Endodermal cell (in vitro differentiated cells): Measurements from ENCODE around the gene EFCAB7. TPM values are rescaled to one million over a fixed set of nuclear protein-coding genes. Genes with fewer than 3 reads are reported as not detected.

Experiments
- DNase-seq: peaks from one replicate; pipeline ENCODE4 v3.0.0-alpha.2; 2017
- H3K27ac ChIP-seq: 2 replicates; pipeline ENCODE4 v1.5.1; 2013; ENCODE audit warnings: mild to moderate bottlenecking, low read depth, low read length, moderate library complexity
- H3K27me3 ChIP-seq: 2 replicates; pipeline ENCODE4 v1.6.1; 2013; ENCODE audit warnings: mild to moderate bottlenecking, low read length, moderate library complexity; ENCODE audit not compliant: insufficient read depth, control insufficient read depth, poor library complexity, severe bottlenecking
- H3K36me3 ChIP-seq: 2 replicates; pipeline ENCODE4 v1.7.0; 2013; ENCODE audit warnings: mild to moderate bottlenecking, low read length, moderate library complexity; ENCODE audit not compliant: control insufficient read depth, insufficient read depth
- H3K4me1 ChIP-seq: one replicate; pipeline ENCODE4 v1.7.0; 2013; ENCODE audit warnings: low read length; ENCODE audit not compliant: control insufficient read depth, insufficient read depth
- H3K4me3 ChIP-seq: 2 replicates; pipeline ENCODE4 v1.5.1; 2013; ENCODE audit warnings: mild to moderate bottlenecking, low read length, moderate library complexity
- H3K9ac ChIP-seq: 2 replicates; pipeline ENCODE4 v1.6.1; 2013; ENCODE audit warnings: mild to moderate bottlenecking, low read length, moderate library complexity; ENCODE audit not compliant: poor library complexity, severe bottlenecking; ENCODE audit errors: extremely low read depth
- H3K9me3 ChIP-seq: 2 replicates; pipeline ENCODE4 v1.6.1; 2013; ENCODE audit warnings: mild to moderate bottlenecking, low read length, moderate library complexity; ENCODE audit not compliant: control insufficient read depth
- H3K27ac Mint-ChIP-seq: 2 replicates; pipeline ENCODE4 v1.8.0; 2020; ENCODE audit warnings: mixed read lengths
- H3K27me3 Mint-ChIP-seq: 2 replicates; pipeline ENCODE4 v1.8.0; 2021; ENCODE audit warnings: mild to moderate bottlenecking, mixed read lengths; ENCODE audit not compliant: insufficient read depth
- H3K36me3 Mint-ChIP-seq: 2 replicates; pipeline ENCODE4 v1.8.0; 2020; ENCODE audit warnings: low read depth, mixed read lengths
- H3K4me1 Mint-ChIP-seq: 2 replicates; pipeline ENCODE4 v1.8.0; 2020; ENCODE audit warnings: mixed read lengths
- H3K4me3 Mint-ChIP-seq: 2 replicates; pipeline ENCODE4 v1.8.0; 2020; ENCODE audit warnings: mild to moderate bottlenecking, moderate library complexity, mixed read lengths
- H3K9me3 Mint-ChIP-seq: 2 replicates; pipeline ENCODE4 v1.8.0; 2020; ENCODE audit warnings: mild to moderate bottlenecking, mixed read lengths
- CTCF ChIP-seq: fragments of 200-600 bp; sonication (generic); conservative IDR thresholded peaks from 2 replicates; pipeline ENCODE4 v1.5.0; 2021; ENCODE audit warnings: antibody characterized with exemption, mild to moderate bottlenecking
- WGBS, 2 experiments: methylation state at CpG; one replicate each; pipeline versions ENCODE4 v1.1.5 to v1.1.7; 2013; ENCODE audit warnings: missing lambda C conversion rate in 2 of 2, mixed read lengths in 1 of 2; ENCODE audit not compliant: insufficient coverage in 1 of 2, insufficient read length in 1 of 2; 5-methylcytosine and 5-hydroxymethylcytosine counted together
- total RNA-seq, 2 donors: library from RNA; stranded (reverse); fragmentation: NEBNext Ultra II Directional in 1 of 2; extraction: Animal tissue kit (Norgen Biotek cat#: 25700) in 1 of 2; gene quantifications; 2 replicates in 1 of 2; 3 replicates in 1 of 2; pipeline ENCODE4 v1.2.1, GENCODE V29; 2021

The EFCAB7 gene
- total RNA-seq, 2 donors from 2014 or later, result 9.3 to 11.5 TPM

- Mint-ChIP-seq H3K9me3 (no peaks in the 10 kb centered on the region), H3K4me1 (peaks cover 60% of the 10 kb centered on the region), H3K27me3 (no peaks in the 10 kb centered on the region), H3K27ac (peak overlapping the region; percentile 36), H3K36me3 (peaks cover 4% of the 10 kb centered on the region), H3K4me3 (no peak overlapping the region)
- no peak for DNase-seq
- Histone ChIP-seq H3K9me3 (no peaks in the 10 kb centered on the region), H3K4me3 (no peak overlapping the region), H3K9ac (no peak overlapping the region), H3K27ac (no peak overlapping the region), H3K4me1 (peaks cover 14% of the 10 kb centered on the region), H3K36me3 (no peaks in the 10 kb centered on the region), H3K27me3 (no peaks in the 10 kb centered on the region)
- no peak for TF ChIP-seq CTCF
- WGBS, 2 experiments, result 75% methylated on average over 3 of the region's 3 CpGs; no CpG with 5 or more reads in 1 of the 2 experiments
Observed at GRCh38 chr1:63611231-63611630, 87.9 kb downstream of the EFCAB7 start.

GRCh38 chr1:63612564-63612963, 89.2 kb downstream of the EFCAB7 start:
- no peak for TF ChIP-seq CTCF
- H3K27me3 Mint-ChIP-seq, result no peaks in the 10 kb centered on the region
- DNase-seq, result no peak
- Histone ChIP-seq H3K9ac (no peak overlapping the region), H3K27me3 (no peaks in the 10 kb centered on the region), H3K9me3 (no peaks in the 10 kb centered on the region), H3K27ac (no peak overlapping the region), H3K36me3 (no peaks in the 10 kb centered on the region), H3K4me1 (peaks cover 14% of the 10 kb centered on the region), H3K4me3 (peak overlapping the region; percentile 37)
- H3K9me3 Mint-ChIP-seq, result no peaks in the 10 kb centered on the region
- H3K27ac Mint-ChIP-seq, result peak overlapping the region; percentile 18
- 75 to 92% methylated on average over 1 to 4 of the region's 4 CpGs for WGBS, 2 experiments
- peaks cover 4% of the 10 kb centered on the region for H3K36me3 Mint-ChIP-seq
- no peak overlapping the region for H3K4me3 Mint-ChIP-seq
- H3K4me1 Mint-ChIP-seq, result peaks cover 62% of the 10 kb centered on the region

- no peak overlapping the region for H3K4me3 Mint-ChIP-seq
- H3K27ac ChIP-seq, result no peak overlapping the region
- peaks cover 4% of the 10 kb centered on the region for H3K36me3 Mint-ChIP-seq
- H3K9me3 ChIP-seq, result no peaks in the 10 kb centered on the region
- DNase-seq, result peak; percentile 65
- H3K36me3 ChIP-seq, result peaks cover 2% of the 10 kb centered on the region
- H3K4me3 ChIP-seq, result peak overlapping the region; percentile 37
- H3K27me3 ChIP-seq, result no peaks in the 10 kb centered on the region
- H3K27me3 Mint-ChIP-seq, result no peaks in the 10 kb centered on the region
- TF ChIP-seq CTCF, result no peak
- no peak overlapping the region for H3K9ac ChIP-seq
- H3K27ac Mint-ChIP-seq, result peak overlapping the region; percentile 59
- H3K4me1 Mint-ChIP-seq, result peaks cover 58% of the 10 kb centered on the region
- no peaks in the 10 kb centered on the region for H3K9me3 Mint-ChIP-seq
- H3K4me1 ChIP-seq, result peaks cover 14% of the 10 kb centered on the region
Observed at GRCh38 chr1:63612971-63613370, 89.6 kb downstream of the EFCAB7 start.
